K562 treated with DMSO at 1 percent for 4 hours (cell line): ENCODE data around the gene MMP19. TPM values are rescaled to one million over a fixed set of nuclear protein-coding genes. Genes with fewer than 3 reads are reported as not detected.

Source experiments
- total RNA-seq: library from RNA; unstranded; fragments of 300-600 nt; gene quantifications from 2 replicates; pipeline ENCODE4 v1.2.3, GENCODE V29; 2022; ENCODE audit not compliant: insufficient read depth

MMP19 gene
- total RNA-seq, result 0.93 and 1.1 TPM in 2 replicates

DNA sequence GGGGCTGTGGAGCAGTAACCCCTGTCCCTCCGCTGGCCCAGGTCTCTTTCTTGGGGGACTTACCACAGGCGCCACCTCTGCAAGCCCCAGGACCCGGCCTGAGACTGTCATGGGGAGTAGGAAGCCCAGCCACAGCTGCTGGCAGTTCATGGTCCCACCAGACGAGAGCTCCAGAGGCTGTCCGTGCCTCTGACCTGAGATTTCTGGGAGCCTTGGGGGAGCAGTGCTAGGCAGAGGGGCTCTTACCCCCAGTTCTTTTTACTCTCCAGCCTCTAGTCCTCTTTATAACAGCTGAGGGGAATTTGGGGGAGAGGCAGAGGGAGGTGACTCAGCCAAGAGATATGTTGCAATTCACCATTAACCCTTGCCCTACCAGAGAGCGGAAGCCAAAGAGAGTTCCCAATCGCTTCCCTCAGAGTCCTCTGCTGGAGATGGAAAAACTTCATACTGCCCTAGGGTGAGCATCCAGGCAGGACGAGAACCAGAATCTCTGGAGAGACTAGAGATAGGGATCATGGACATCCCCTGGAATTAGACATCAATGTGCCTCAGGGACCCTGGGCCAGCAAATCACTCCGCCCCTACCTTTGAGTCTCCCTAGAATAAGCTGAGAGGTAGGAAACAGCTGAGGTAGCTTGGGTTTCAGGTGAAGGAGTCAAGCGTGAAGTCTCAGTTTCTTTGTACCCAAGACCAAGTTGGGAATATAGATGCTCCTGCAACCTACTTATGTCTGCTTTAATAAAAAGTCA, at the start of gene MMP19:
TSS of gene MMP19 (minus strand) at position 256 of the 749 bp plus-strand sequence. CDS start at position 150, 106 bp downstream.

GRCh38 chr12:55817345-55818139, 25.2 kb downstream of the MMP19 start, which contains the start of the genes ORMDL2 and SARNP:
ORMDL2 (plus strand) TSS chr12:55818041; CDS start chr12:55819000, 959 bp downstream.
SARNP (minus strand) TSS chr12:55817724; CDS start chr12:55817701, 23 bp downstream.

Other genes with a start within 250 kb of the MMP19 start
- not detected in 2 replicates for gene OR10P1, start 206.0 kb downstream of the MMP19 start, total RNA-seq
- gene ITGA7, start 135.0 kb downstream of the MMP19 start, total RNA-seq, result 0.65 and 1.3 TPM in 2 replicates
- gene BLOC1S1, start 126.9 kb downstream of the MMP19 start, total RNA-seq, result 54.8 and 73.4 TPM in 2 replicates
- 1.5 TPM in 1 of 2 replicates, not detected in the other for gene RDH5, start 122.5 kb downstream of the MMP19 start, total RNA-seq
- gene CD63, start 113.9 kb downstream of the MMP19 start, total RNA-seq, result 1,114 and 1,204 TPM in 2 replicates
- gene GDF11, start 99.8 kb downstream of the MMP19 start, total RNA-seq, result 7.7 and 11.9 TPM in 2 replicates
- gene SARNP, start 25.2 kb downstream of the MMP19 start, total RNA-seq, result 85.8 and 102 TPM in 2 replicates
- 9.1 and 13.5 TPM in 2 replicates for gene ORMDL2, start 24.9 kb downstream of the MMP19 start, total RNA-seq
- gene DNAJC14, start 13.3 kb downstream of the MMP19 start, total RNA-seq, result 9.9 and 12.9 TPM in 2 replicates
- gene PYM1, start 85.0 kb upstream of the MMP19 start, total RNA-seq, result 29.5 and 32.9 TPM in 2 replicates
- 8.3 and 12.0 TPM in 2 replicates for gene DGKA, start 88.2 kb upstream of the MMP19 start, total RNA-seq
- 3.4 and 4.0 TPM in 2 replicates for gene PMEL, start 123.1 kb upstream of the MMP19 start, total RNA-seq
- gene CDK2, start 123.9 kb upstream of the MMP19 start, total RNA-seq, result 80.9 and 130 TPM in 2 replicates
- gene RAB5B, start 131.1 kb upstream of the MMP19 start, total RNA-seq, result 25.8 and 33.8 TPM in 2 replicates
- gene SUOX, start 154.3 kb upstream of the MMP19 start, total RNA-seq, result 13.9 and 18.6 TPM in 2 replicates
- gene IKZF4, start 178.1 kb upstream of the MMP19 start, total RNA-seq, result 11.4 and 12.3 TPM in 2 replicates
- 352 and 360 TPM in 2 replicates for gene RPS26, start 199.0 kb upstream of the MMP19 start, total RNA-seq
- gene ERBB3, start 237.2 kb upstream of the MMP19 start, total RNA-seq, result 6.1 and 6.8 TPM in 2 replicates